Astrocyte (in vitro differentiated cells and primary cell): ENCODE data around the gene ASAP2. TPM values are rescaled to one million over a fixed set of nuclear protein-coding genes. Genes with fewer than 3 reads are reported as not detected.

Source experiments
- DNase-seq: peaks from one replicate; pipeline ENCODE4 v3.0.0-alpha.2; 2010; ENCODE audit warnings: low read depth
- FAIRE-seq: peaks from 2 replicates; lab custom pipeline; 2011; peaks lifted over from hg19 to GRCh38; lab: Jason Lieb, UNC
- H2AFZ ChIP-seq: 2 replicates; pipeline ENCODE4 v1.6.0; 2012; ENCODE audit warnings: low read depth, low read length, inconsistent platforms
- H3K27ac ChIP-seq: 2 replicates; pipeline ENCODE4 v1.5.1; 2011; ENCODE audit warnings: low read depth, low read length, inconsistent platforms
- H3K27me3 ChIP-seq: 2 replicates; pipeline ENCODE4 v1.6.0; 2011; ENCODE audit warnings: low read length, inconsistent platforms; ENCODE audit not compliant: insufficient read depth
- H3K36me3 ChIP-seq: 2 replicates; pipeline ENCODE4 v1.5.1; 2011; ENCODE audit warnings: low read length, inconsistent platforms; ENCODE audit not compliant: insufficient read depth
- H3K4me1 ChIP-seq: 2 replicates; pipeline ENCODE4 v1.5.1; 2011; ENCODE audit warnings: low read length, inconsistent platforms; ENCODE audit not compliant: insufficient read depth
- H3K4me2 ChIP-seq: 2 replicates; pipeline ENCODE4 v1.6.0; 2012; ENCODE audit warnings: low read length, inconsistent platforms
- H3K4me3 ChIP-seq: 2 replicates; pipeline ENCODE4 v1.5.1; 2011; ENCODE audit warnings: low read depth, mild to moderate bottlenecking, low read length, inconsistent platforms; ENCODE audit not compliant: insufficient read depth
- H3K79me2 ChIP-seq: 2 replicates; pipeline ENCODE4 v1.6.0; 2012; ENCODE audit warnings: mild to moderate bottlenecking, low read length, inconsistent platforms; ENCODE audit not compliant: insufficient read depth
- H3K9ac ChIP-seq: 2 replicates; pipeline ENCODE4 v1.6.0; 2012; ENCODE audit warnings: mild to moderate bottlenecking, low read length, inconsistent platforms
- H3K9me3 ChIP-seq: 2 replicates; pipeline ENCODE4 v1.5.1; 2012; ENCODE audit warnings: low read depth, mild to moderate bottlenecking, low read length, inconsistent platforms; ENCODE audit not compliant: insufficient read depth
- H4K20me1 ChIP-seq: 2 replicates; pipeline ENCODE4 v1.6.0; 2012; ENCODE audit warnings: low read length, inconsistent platforms; ENCODE audit not compliant: insufficient read depth
- H3K27ac Mint-ChIP-seq: one replicate; pipeline ENCODE4 v1.8.0; 2021; ENCODE audit warnings: mild to moderate bottlenecking, mixed read lengths; ENCODE audit not compliant: unreplicated experiment
- H3K27me3 Mint-ChIP-seq: one replicate; pipeline ENCODE4 v1.8.0; 2021; ENCODE audit warnings: low read depth, mixed read lengths; ENCODE audit not compliant: unreplicated experiment
- H3K36me3 Mint-ChIP-seq: one replicate; pipeline ENCODE4 v1.8.0; 2021; ENCODE audit warnings: low read depth, mixed read lengths; ENCODE audit not compliant: unreplicated experiment
- H3K4me1 Mint-ChIP-seq: one replicate; pipeline ENCODE4 v1.8.0; 2021; ENCODE audit warnings: low read depth, mixed read lengths; ENCODE audit not compliant: unreplicated experiment
- H3K4me3 Mint-ChIP-seq: one replicate; pipeline ENCODE4 v1.8.0; 2021; ENCODE audit warnings: mild to moderate bottlenecking, moderate library complexity, mixed read lengths; ENCODE audit not compliant: unreplicated experiment
- H3K9me3 Mint-ChIP-seq: one replicate; pipeline ENCODE4 v1.8.0; 2021; ENCODE audit warnings: mild to moderate bottlenecking, mixed read lengths; ENCODE audit not compliant: unreplicated experiment
- CTCF ChIP-seq: IDR thresholded peaks from 2 replicates; pipeline ENCODE4 v1.5.1; 2011; ENCODE audit warnings: low read depth, mild to moderate bottlenecking, inconsistent platforms, low read length, moderate library complexity; ENCODE audit not compliant: insufficient read depth
- EZH2 ChIP-seq: IDR thresholded peaks from 2 replicates; pipeline ENCODE4 v1.6.1; 2012; ENCODE audit warnings: mild to moderate bottlenecking, low read length, inconsistent platforms; ENCODE audit not compliant: insufficient read depth
- total RNA-seq: library from RNA; stranded (reverse); gene quantifications from 2 replicates; pipeline ENCODE4 v1.2.1, GENCODE V29; 2021

The ASAP2 gene
- total RNA-seq, 1 donor from 2014 or later: 62.6 TPM

DNA sequence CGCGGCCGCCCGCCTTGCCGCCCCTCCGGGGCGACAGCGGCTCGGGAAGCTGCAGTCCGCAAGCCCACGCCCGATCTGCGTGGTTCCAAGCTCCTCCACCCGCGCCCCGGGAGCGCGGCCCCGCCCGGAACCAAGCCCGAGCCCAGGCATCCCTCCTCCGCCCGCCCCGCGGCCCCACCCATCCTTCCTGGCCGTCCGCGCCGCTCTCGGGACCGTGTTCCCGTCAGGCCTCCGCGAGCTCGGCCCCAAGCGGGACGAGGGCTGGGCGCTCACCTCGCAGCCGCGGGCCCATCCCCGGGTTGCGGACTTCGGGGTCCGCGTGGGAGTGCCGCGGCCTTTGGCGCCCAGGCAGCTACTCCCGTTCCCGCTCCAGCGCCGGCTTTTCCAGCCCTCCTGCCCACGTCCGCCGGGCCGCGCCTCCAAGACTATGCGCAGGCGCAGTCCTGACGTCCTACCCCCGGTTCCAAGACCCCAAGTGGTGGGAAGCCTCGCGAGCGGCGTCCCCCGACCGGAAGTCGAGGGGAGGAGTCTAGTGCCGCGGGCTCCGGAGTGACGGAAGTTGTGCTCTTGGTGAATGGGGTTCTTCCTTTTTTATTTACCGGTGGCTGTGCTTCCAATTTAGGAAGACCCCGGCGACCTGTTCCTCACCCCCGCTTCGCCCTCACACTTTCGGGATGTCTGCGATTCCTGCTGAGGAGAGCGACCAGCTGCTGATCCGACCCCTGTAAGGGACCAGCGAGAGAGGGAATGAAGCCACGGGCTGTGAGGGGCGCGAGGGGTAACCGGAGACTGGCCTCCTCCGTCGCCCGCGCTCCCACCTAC lies 216.7 kb downstream of the ASAP2 start, which contains the start of the genes CPSF3 and ITGB1BP1:
Gene CPSF3 (plus strand): TSS at position 555 of the 822 bp plus-strand sequence. CDS start 120 bp downstream, at position 675.
Gene ITGB1BP1 (minus strand): TSS at position 429 of the 822 bp plus-strand sequence. CDS start 4,831 bp downstream, outside the sequence.
- Mint-ChIP-seq H3K27ac (peak within 1 kb of the TSS; percentile 62), H3K27me3 (no peaks in the 10 kb centered on the region), H3K4me3 (peak within 1 kb of the TSS; percentile 82), H3K4me1 (peaks cover 8% of the 10 kb centered on the region), H3K36me3 (no peaks in the 10 kb centered on the region), H3K9me3 (no peaks in the 10 kb centered on the region)
- peak within 1 kb of the TSS; percentile 85 for H3K4me3 ChIP-seq
- peak within 1 kb of the TSS; percentile 90 for H2AFZ ChIP-seq
- peak within 1 kb of the TSS; percentile 94 for H3K9ac ChIP-seq
- H3K4me2 ChIP-seq: peak within 1 kb of the TSS; percentile 93
- H3K4me1 ChIP-seq: peaks cover 21% of the 10 kb centered on the region
- H3K27me3 ChIP-seq: no peaks in the 10 kb centered on the region
- H4K20me1 ChIP-seq: peaks cover 26% of the 10 kb centered on the region
- H3K36me3 ChIP-seq: no peaks in the 10 kb centered on the region
- peaks cover 87% of the 10 kb centered on the region for H3K79me2 ChIP-seq
- H3K27ac ChIP-seq: peak within 1 kb of the TSS; percentile 87
- FAIRE-seq (no peak), DNase-seq (peak; percentile 90)
- H3K9me3 ChIP-seq: no peaks in the 10 kb centered on the region
- no peak for TF ChIP-seq CTCF
- TF ChIP-seq EZH2: no peak

DNA sequence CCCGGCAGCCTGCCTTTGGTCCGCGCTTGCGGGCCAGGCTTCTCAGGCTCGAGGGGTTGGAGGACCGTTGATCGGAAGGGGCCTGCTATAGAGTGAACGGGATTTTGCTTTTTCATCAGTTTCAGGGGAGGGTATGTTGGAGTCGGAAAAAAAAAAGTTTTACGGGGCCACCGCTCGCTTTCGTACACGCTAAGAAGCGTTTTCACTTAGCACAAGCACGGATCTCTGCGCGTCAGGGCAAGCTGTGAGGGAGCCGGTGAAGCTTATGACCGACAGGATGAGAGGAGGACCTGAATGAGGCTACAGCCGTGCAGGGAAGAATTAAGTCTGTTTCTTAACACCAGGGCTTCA lies 217.3 kb downstream of the ASAP2 start:
- FAIRE-seq: no peak
- no peaks in the 10 kb centered on the region for H3K36me3 Mint-ChIP-seq
- Histone ChIP-seq H3K4me3 (peak overlapping the region; percentile 85), H3K79me2 (peaks cover 81% of the 10 kb centered on the region), H2AFZ (peak overlapping the region; percentile 90), H3K4me1 (peaks cover 21% of the 10 kb centered on the region), H3K9me3 (no peaks in the 10 kb centered on the region), H3K27ac (peak overlapping the region; percentile 87), H4K20me1 (peaks cover 26% of the 10 kb centered on the region), H3K4me2 (peak overlapping the region; percentile 93), H3K9ac (peak overlapping the region; percentile 94), H3K36me3 (no peaks in the 10 kb centered on the region), H3K27me3 (no peaks in the 10 kb centered on the region)
- DNase-seq: no peak
- H3K27me3 Mint-ChIP-seq: no peaks in the 10 kb centered on the region
- peaks cover 12% of the 10 kb centered on the region for H3K4me1 Mint-ChIP-seq
- H3K27ac Mint-ChIP-seq: no peak overlapping the region
- H3K4me3 Mint-ChIP-seq: no peak overlapping the region
- no peak for TF ChIP-seq EZH2
- TF ChIP-seq CTCF: no peak
- H3K9me3 Mint-ChIP-seq: no peaks in the 10 kb centered on the region
